HG02763 (cell line): Measurements from ENCODE around the gene MYF6.
A peak's percentile ranks its signal among the peaks of the same experiment; 100 is the strongest.
"Not testable (repeated sequence)": the region's sequence is repeated elsewhere in the genome, so short reads cannot be mapped to it uniquely, and the experiment has no call there.

Source experiments
- ATAC-seq: cut with Tn5 transposase; IDR thresholded peaks from one replicate; pipeline ENCODE4 v1.9.1; 2021; ENCODE audit warnings: mild to moderate bottlenecking, moderate library complexity; ENCODE audit not compliant: unreplicated experiment

The MYF6 gene

DNA sequence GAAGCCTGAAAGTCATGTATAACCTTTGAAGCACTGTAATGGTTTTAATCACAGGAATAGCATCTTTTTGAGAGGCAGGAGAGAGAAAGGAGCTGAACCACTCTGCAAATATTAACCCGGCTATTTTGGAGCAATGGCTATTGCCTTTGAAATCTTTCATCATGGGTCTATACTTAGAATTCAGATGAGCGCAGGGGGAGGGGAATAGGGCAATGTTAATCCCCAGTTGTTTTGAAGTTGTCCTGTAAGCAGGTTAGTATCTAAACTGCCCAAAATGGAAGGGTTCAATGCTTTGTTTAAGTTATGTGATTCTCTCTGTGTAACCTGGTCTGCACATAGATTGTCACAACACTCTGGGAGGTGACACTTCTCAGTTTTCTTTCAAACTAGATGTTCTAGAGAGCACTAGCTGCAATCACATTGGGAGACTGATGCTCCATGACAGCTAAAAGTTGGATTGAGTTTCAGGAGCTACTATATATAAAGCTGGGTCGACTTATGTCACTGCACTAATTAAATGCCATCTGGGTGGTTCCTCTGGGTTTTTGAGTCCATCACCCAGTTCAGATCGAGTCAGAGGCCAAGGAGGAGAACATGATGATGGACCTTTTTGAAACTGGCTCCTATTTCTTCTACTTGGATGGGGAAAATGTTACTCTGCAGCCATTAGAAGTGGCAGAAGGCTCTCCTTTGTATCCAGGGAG, at the start of gene MYF6:
Gene MYF6, plus strand, starts transcription at position 509 of the 704 bp plus-strand sequence. Its CDS starts 86 bp downstream, at position 595.
- ATAC-seq = no peak

- no peak for ATAC-seq
These were observed 47.8 kb upstream of the MYF6 start for GRCh38 chr12:80659512-80660063.

DNA sequence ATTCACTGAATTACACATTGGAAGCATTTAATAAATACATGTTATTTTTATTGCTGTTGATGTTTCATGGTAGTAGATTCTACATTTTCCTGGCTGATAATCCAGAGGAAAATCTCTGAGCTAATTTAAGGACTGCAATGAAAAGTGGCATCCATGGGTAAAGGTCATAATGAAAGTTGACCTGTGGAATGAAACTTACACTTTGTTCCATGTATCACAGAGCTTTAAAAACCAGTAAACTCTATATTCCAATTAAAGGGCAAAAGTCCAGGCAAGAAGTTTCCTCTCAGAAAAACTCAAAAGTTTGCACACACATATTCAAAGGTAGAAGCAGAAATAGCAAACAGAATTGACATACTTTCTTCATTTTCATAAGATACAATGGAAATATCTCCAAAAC, 44.8 kb upstream of the MYF6 start:
- no peak for ATAC-seq

DNA sequence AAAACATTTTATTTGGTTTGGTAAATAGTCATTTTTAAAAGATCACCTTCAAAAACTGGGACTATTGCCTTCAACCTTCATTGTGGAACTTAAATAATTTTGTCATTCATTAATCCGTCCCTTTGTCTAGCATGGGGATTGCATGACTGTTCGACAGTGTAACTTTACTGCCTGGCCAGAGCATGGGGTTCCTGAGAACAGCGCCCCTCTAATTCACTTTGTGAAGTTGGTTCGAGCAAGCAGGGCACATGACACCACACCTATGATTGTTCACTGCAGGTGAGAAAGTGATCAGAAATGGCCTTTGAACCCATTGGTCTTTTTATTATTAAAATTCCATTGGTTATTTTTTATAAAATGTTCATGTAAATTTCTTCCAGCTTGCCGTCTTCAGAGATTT, 37.2 kb upstream of the MYF6 start:
- no peak for ATAC-seq

DNA sequence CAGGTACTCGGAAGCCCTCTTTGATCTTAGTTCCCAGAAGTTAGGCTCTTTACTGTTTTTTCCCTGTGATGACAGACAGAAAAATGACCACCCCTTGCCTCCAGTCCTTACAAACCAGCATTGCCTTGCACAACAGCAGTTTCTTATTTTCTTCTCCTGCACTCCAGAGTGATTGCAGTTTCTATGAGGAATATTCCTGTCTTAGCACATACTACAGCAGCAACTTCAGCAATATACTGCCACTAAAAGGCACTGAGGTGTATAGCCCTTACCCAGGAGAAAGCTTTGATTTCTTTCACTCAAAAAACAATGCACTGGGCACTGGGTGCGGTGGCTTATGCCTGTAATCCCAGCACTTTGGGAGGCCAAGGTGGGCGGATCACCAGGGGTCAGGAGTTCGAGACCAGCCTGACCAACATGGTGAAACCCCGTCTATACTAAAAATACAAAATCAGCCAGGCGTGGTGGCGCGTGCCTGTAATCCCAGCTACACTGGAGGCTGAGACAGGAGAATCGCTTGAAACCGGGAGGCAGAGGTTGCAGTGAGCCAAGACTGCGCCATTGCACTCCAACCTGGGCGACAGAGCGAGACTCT, 31.3 kb upstream of the MYF6 start:
- not testable (repeated sequence) for ATAC-seq

GRCh38 chr12:80676856-80677255, 30.6 kb upstream of the MYF6 start:
- ATAC-seq = no peak

GRCh38 chr12:80677994-80678393, 29.4 kb upstream of the MYF6 start:
- no peak for ATAC-seq

DNA sequence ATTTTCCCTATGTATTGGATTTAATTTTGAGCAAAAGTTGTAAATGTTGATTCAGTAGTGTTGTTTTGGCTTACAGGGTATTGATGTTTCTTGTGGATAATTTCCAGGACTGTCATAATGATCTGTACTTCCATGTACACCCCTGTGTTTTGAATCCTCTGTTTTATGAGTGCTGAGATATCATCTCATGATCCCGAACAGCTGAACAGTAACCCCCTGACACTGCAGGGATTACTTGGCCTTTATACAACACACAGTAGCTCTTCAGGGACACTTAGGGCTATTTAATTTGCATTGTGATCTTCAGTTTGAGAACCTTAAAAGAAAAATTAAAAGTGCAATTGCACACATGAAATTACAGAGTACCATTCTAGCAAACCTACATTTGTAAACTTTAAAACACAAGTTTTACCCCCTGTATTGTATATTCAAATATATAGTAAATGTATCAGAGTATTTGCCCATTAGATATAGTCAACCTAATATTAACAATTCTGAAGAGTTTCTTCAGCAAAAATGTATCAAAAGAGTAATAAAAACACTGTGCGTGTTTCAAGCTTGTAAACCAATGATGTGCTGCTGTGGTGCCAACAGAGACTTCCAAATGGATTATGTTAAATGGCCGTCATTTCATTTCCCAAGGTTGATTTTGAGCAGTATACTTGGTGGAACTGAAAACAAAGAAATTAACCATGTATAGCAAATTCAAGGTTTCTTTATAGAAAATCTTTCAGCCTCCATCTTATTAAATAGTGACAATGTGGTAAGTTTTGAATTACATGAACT, 27.9 kb upstream of the MYF6 start:
- no peak for ATAC-seq

DNA sequence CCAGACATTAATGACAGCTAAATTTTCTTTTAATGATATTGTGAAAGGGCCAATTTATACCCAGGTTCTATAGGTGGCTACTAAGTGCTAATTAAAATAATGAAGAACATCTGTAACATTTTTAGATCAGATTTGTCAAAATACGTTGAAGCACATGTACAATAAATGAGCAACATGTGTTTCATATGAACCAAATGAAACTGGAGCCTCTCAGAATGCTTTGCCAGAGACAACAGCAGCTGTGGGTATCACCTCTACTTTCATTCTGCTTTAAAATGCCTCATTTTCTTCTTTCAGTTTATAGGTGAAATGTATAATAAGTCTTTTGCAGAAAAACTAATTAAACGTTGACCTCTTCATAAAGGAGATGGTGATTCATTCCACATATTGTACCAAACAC, 26.1 kb upstream of the MYF6 start:
- peak; percentile 60 for ATAC-seq

GRCh38 chr12:80681786-80682185, 25.6 kb upstream of the MYF6 start:
- no peak for ATAC-seq

GRCh38 chr12:80684077-80684495, 23.3 kb upstream of the MYF6 start:
- no peak for ATAC-seq

GRCh38 chr12:80690090-80690489, 17.3 kb upstream of the MYF6 start:
- no peak for ATAC-seq

GRCh38 chr12:80690513-80690912, 16.9 kb upstream of the MYF6 start:
- no peak for ATAC-seq

- ATAC-seq = peak; percentile 42
These were observed 15.3 kb upstream of the MYF6 start for GRCh38 chr12:80692114-80692513.

GRCh38 chr12:80697270-80697887, 10.1 kb upstream of the MYF6 start:
- no peak for ATAC-seq

- no peak for ATAC-seq
These were observed 9.2 kb upstream of the MYF6 start for GRCh38 chr12:80698256-80698655.

- ATAC-seq = no peak
These were observed 8.4 kb upstream of the MYF6 start for GRCh38 chr12:80698847-80699542.

DNA sequence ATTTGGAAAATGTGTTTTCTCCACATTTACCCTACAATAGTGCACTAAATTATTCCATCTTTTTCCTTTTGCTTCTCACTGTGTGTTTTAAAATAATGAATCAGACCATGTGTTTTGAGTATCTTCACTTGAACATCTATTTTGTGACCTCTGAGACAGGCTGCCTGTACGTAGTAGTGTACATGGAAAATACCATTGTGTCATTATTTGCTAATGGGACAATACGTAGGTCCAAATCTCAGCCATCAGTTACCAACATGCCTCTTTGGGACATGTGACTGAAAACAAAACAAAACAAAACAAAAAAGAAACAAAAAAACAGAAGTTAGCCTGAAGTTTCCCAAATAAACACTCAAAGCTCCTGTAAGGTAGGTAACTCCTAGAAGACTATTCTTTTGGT, 7.1 kb upstream of the MYF6 start:
- ATAC-seq = no peak

- no peak for ATAC-seq
These were observed 6.0 kb upstream of the MYF6 start for GRCh38 chr12:80701388-80701787.
